BLaER1 treated with 17β-estradiol and CSF1 and Interleukin-3, amounts not matched to agents 10 nM and 100 nM (cell line): ENCODE measurements around the gene ZNF792.
"Not testable (repeated sequence)": the region's sequence is repeated elsewhere in the genome, so short reads cannot be mapped to it uniquely, and the experiment has no call there.

ENCODE experiments used
- H3K27ac ChIP-seq, 11 experiments: shearing (Covaris generic); formaldehyde crosslinking; 2 replicates each; pipeline ENCODE4 v1.8.1; 2022
- H3K27me3 ChIP-seq, 11 experiments: shearing (Covaris generic); formaldehyde crosslinking; 2 replicates each; pipeline ENCODE4 v1.8.1; 2022
- H3K36me3 ChIP-seq, 11 experiments: shearing (Covaris generic); formaldehyde crosslinking; 2 replicates each; pipeline ENCODE4 v1.8.1; 2022
- H3K4me1 ChIP-seq, 10 experiments: shearing (Covaris generic); formaldehyde crosslinking; 2 replicates each; pipeline ENCODE4 v1.8.1; 2022
- H3K4me2 ChIP-seq, 11 experiments: shearing (Covaris generic); formaldehyde crosslinking; 2 replicates each; pipeline ENCODE4 v1.8.1; 2022
- H3K4me3 ChIP-seq, 10 experiments: shearing (Covaris generic); formaldehyde crosslinking; 2 replicates each; pipeline ENCODE4 v1.8.1; 2022
- H3K9ac ChIP-seq, 11 experiments: shearing (Covaris generic); formaldehyde crosslinking; 2 replicates each; pipeline ENCODE4 v1.8.1; 2022
- H3K9me3 ChIP-seq, 11 experiments: shearing (Covaris generic); formaldehyde crosslinking; replicated peaks in 1 of 11; 2 replicates each; pipeline ENCODE4 v1.8.1; 2022
- H4K20me1 ChIP-seq, 11 experiments: shearing (Covaris generic); formaldehyde crosslinking; 2 replicates each; pipeline ENCODE4 v1.8.1; 2022
- Cebpa-rat ChIP-seq, 11 experiments: shearing (Covaris generic); IDR thresholded peaks; 2 replicates each; pipeline ENCODE4 v1.8.1; 2022

Gene ZNF792

DNA sequence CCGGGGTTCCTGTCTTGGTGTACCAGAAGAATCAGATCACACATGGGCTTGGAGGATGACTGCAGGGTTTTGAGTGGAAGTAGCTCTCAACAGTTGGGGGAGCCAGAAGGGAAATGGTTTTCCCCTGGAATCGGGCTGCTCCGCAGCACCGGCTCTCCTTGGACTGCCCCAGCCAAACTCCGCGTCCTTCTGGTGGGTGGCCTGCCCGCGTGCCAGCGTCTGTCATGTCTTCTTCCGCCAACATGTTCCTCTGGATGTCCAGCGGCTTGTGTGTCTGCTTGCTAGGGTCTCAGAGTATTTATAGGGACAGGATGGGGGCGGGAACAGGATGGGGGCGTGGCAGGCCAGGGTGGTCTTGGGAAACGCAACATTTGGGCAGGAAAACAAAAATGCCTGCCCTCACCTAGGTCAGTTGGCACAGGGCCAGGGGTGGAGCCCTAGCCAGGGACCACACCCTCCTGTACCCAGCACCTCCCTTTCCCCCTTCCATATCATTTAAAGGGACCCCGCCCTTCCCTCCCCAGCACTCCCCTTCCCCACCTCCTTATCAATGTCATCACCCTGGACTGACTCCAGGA is 38.7 kb downstream of the ZNF792 start:
- Histone ChIP-seq H3K36me3 (peaks cover 0 to 5% (median 0%) of the 10 kb centered on the region in 11 experiments; a peak in 1 of 22 replicates), H3K4me3 (no peak overlapping the region)
- no peak for TF ChIP-seq Cebpa-rat (IDR thresholded peaks at IDR 0.05)

DNA sequence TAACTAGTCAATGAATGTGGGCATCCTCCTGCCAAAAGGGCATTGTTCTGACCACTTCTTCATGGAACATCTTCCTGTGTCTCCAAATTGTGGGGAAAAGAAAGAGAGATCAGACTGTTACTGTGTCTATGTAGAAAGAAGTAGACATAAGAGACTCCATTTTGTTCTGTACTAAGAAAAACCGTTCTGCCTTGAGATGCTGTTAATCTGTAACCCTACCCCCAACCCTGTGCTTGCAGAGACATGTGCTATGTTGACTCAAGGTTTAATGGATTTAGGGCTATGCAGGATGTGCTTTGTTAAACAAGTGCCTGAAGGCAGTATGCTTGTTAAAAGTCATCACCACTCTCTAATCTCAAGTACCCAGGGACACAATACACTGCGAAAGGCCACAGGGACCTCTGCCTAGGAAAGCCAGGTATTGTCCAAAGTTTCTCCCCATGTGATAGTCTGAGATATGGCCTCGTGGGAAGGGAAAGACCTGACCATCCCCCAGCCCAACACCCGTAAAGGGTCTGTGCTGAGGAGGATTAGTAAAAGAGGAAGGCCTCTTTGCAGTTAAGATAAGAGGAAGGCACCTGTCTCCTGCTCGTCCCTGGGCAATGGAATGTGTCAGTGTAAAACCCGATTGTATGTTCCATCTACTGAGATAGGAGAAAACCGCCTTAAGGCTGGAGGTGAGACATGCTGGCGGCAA is 43.8 kb downstream of the ZNF792 start:
- H4K20me1 ChIP-seq, H3K4me2 ChIP-seq: not testable (repeated sequence)

More for the DNA sequence above, 38.7 kb downstream of the ZNF792 start:
- no peaks in the 10 kb centered on the region for H3K27me3 ChIP-seq
- H3K4me2 ChIP-seq = no peak overlapping the region
- no peak overlapping the region for H3K27ac ChIP-seq
- peaks cover 0 to 7% (median 3%) of the 10 kb centered on the region in 10 experiments; a peak in 3 of 20 replicates for H3K4me1 ChIP-seq
- H3K9ac ChIP-seq = no peak overlapping the region
- peaks cover 2 to 43% (median 24%) of the 10 kb centered on the region in 11 experiments; a peak in 21 of 22 replicates for H3K9me3 ChIP-seq
- H4K20me1 ChIP-seq = no peaks in the 10 kb centered on the region

DNA sequence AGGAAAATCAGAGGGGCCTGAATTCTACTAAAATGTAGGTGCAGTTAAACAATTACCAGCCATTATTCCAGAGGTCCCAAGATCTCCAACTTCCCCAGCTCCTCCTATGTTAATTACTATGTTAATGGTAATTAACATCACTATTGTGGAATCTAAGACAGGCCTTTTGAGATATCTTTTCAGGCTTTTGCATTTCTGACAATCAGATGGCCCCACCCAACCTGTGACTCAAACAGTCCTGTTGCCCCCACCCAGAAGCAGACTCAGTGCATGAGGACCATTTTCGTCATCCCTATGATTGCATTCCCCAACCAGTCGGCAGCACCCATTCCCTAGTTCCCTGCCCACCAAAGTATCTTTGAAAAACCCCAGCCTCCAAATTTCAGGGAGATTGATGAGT is 45.8 kb downstream of the ZNF792 start:
- TF ChIP-seq Cebpa-rat (IDR thresholded peaks at IDR 0.05) = no peak
- Histone ChIP-seq H3K36me3 (peaks cover 0 to 8% (median 0%) of the 10 kb centered on the region in 11 experiments; a peak in 3 of 22 replicates), H3K9ac (no peak overlapping the region), H3K27ac (no peak overlapping the region), H3K4me1 (peaks cover 0 to 11% (median 0%) of the 10 kb centered on the region in 10 experiments; a peak in 7 of 20 replicates), H3K27me3 (no peaks in the 10 kb centered on the region), H4K20me1 (no peaks in the 10 kb centered on the region), H3K9me3 (peaks cover 55 to 74% (median 59%) of the 10 kb centered on the region in 11 experiments), H3K4me3 (no peak overlapping the region), H3K4me2 (no peak overlapping the region)

More for the DNA sequence above, 43.8 kb downstream of the ZNF792 start:
- not testable (repeated sequence) for H3K27me3 ChIP-seq, H3K27ac ChIP-seq, H3K9ac ChIP-seq, H3K36me3 ChIP-seq, H3K4me3 ChIP-seq
- H3K4me1 ChIP-seq = peaks cover 0 to 11% (median 0%) of the 10 kb centered on the region in 10 experiments; a peak in 7 of 20 replicates
- peaks cover 49 to 79% (median 62%) of the 10 kb centered on the region in 11 experiments for H3K9me3 ChIP-seq

DNA sequence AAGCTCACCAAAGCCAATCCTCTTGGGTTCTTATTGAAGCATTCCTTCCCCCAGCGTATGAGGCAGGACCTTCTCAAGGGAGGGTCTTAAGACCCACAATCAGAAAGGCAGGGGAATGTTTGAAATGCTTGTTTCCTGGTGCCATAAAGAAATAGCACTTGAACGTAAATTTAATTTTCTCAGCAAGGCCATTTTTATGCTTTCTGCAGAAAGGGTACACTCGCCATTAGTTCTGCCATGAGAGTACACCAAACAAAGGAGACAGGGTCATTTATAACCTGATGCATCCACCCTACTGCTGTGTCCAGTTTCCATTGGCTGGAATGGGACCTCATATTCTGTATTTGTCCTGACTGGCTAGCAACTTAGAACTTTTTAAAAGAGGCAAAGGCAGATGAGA is 46.9 kb downstream of the ZNF792 start:
- Histone ChIP-seq H3K9me3 (peaks cover 55 to 79% (median 60%) of the 10 kb centered on the region in 11 experiments), H3K4me1 (peaks cover 0 to 11% (median 0%) of the 10 kb centered on the region in 10 experiments; a peak in 7 of 20 replicates)
- H3K27ac ChIP-seq, H3K9ac ChIP-seq, H4K20me1 ChIP-seq, H3K4me3 ChIP-seq, H3K36me3 ChIP-seq, H3K27me3 ChIP-seq, H3K4me2 ChIP-seq: not testable (repeated sequence)

DNA sequence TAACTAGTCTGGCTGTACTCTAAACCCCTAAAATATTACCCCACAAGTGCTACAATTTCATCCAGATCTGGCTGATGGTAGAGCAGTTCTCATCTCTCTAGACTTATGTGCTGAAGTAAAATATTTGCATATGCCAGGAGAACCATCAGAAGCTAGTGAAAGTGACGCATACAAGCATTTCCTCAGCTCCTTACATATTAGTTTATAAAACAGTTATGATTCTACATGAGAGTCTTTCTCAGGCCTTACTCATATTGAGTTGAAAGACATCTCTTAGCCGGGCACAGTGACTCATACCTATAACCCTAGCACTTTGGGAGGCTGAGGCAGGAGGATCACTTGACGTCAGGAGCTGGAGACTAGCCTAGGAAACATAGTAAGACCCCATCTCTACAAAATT is 53.3 kb downstream of the ZNF792 start:
- no peak overlapping the region for H3K9ac ChIP-seq
- H3K4me1 ChIP-seq = peaks cover 0 to 5% (median 0%) of the 10 kb centered on the region in 10 experiments; a peak in 7 of 20 replicates
- no peak overlapping the region for H3K4me2 ChIP-seq
- H4K20me1 ChIP-seq = no peaks in the 10 kb centered on the region
- H3K4me3 ChIP-seq = no peak overlapping the region
- TF ChIP-seq Cebpa-rat (IDR thresholded peaks at IDR 0.05) = no peak
- H3K27me3 ChIP-seq = no peaks in the 10 kb centered on the region
- H3K27ac ChIP-seq = no peak overlapping the region
- no peaks in the 10 kb centered on the region for H3K36me3 ChIP-seq
- H3K9me3 ChIP-seq = peaks cover 7 to 55% (median 25%) of the 10 kb centered on the region in 11 experiments
